ENCODE results near the gene MRPL54. TPM values are rescaled to one million over a fixed set of nuclear protein-coding genes. Genes with fewer than 3 reads are reported as not detected.

The MRPL54 gene
- polyA plus RNA-seq, 1 donor (not counting 4 experiments of a cell fraction or from before 2014, with no cell fraction given): 27.0 TPM

Small RNA genes lying within 50 kb of the gene (small RNA-seq; reads per million reads assigned to genes)
- gene AC005777.1 (ENCODE audit: insufficient read length in 3 of 3, low read depth in 3 of 3, low replicate concordance in 1 of 3): 0 reads per million in 3 experiments

Other genes with a start within 250 kb of the MRPL54 start
- gene TEKTIP1, start 223.5 kb upstream of the MRPL54 start, polyA plus RNA-seq: not detected in 3 replicates
- gene MFSD12, start 205.1 kb upstream of the MRPL54 start, polyA plus RNA-seq: 30.0 to 44.7 TPM (median 34.8 TPM) in 3 replicates
- 27.9 to 38.3 TPM (median 27.9 TPM) in 3 replicates for gene HMG20B, start 189.7 kb upstream of the MRPL54 start, polyA plus RNA-seq
- gene GIPC3, start 177.2 kb upstream of the MRPL54 start, polyA plus RNA-seq: not detected in 3 replicates
- gene TBXA2R, start 155.8 kb upstream of the MRPL54 start, polyA plus RNA-seq: not detected in 3 replicates
- gene CACTIN, start 135.9 kb upstream of the MRPL54 start, polyA plus RNA-seq: 10.8 to 15.0 TPM (median 11.1 TPM) in 3 replicates
- gene PIP5K1C, start 62.2 kb upstream of the MRPL54 start, polyA plus RNA-seq: 3.6 to 8.2 TPM (median 3.8 TPM) in 3 replicates
- gene TJP3, start 54.3 kb upstream of the MRPL54 start, polyA plus RNA-seq: 0.02 to 0.08 TPM in 2 of 3 replicates, not detected in the other
- gene APBA3, start 990 bp upstream of the MRPL54 start, polyA plus RNA-seq: 5.6 to 14.0 TPM (median 6.7 TPM) in 3 replicates
- not detected in 3 replicates for gene RAX2, start 9.5 kb downstream of the MRPL54 start, polyA plus RNA-seq
- gene MATK, start 23.7 kb downstream of the MRPL54 start, polyA plus RNA-seq: 0.05 to 0.27 TPM (median 0.16 TPM) in 3 replicates
- gene ZFR2, start 106.4 kb downstream of the MRPL54 start, polyA plus RNA-seq: not detected in 3 replicates
- gene ATCAY, start 118.0 kb downstream of the MRPL54 start, polyA plus RNA-seq: not detected in 3 replicates
- not detected in 3 replicates for gene NMRK2, start 170.4 kb downstream of the MRPL54 start, polyA plus RNA-seq
- 57.3 to 94.7 TPM (median 60.8 TPM) in 3 replicates for gene DAPK3, start 208.4 kb downstream of the MRPL54 start, polyA plus RNA-seq
- gene EEF2, start 222.8 kb downstream of the MRPL54 start, polyA plus RNA-seq: 884 to 1,193 TPM (median 1,022 TPM) in 3 replicates
- gene PIAS4, start 245.1 kb downstream of the MRPL54 start, polyA plus RNA-seq: 6.1 to 11.4 TPM (median 7.5 TPM) in 3 replicates

All from keratinocyte (primary cell).